ENCODE results near the gene FLOT2.
"Not testable (repeated sequence)": the region's sequence is repeated elsewhere in the genome, so short reads cannot be mapped to it uniquely, and the experiment has no call there.

The FLOT2 gene

DNA sequence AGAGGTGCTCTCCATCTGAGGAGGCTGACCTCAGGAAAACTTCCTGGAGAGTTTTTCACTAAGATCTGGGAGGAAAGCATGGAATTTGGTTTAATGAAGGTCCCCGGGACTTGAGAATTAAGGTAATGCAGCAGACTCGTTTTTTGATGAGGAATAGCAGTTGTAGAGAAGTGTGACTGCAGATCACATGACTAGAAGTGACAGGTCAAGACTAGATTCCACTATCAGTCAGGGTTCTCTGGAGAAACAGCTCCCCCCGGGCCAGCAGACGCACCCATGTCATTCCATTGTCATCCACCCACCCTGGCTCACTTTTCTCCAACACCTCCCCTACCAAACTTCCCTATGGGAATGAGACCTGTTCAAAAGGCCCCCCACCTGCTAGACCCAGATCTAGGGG is 7.3 kb upstream of the FLOT2 start:
- POLR2A ChIA-PET = interaction anchor here (1.4 kb wide), 1 partner anchor 185 kb away, joined by 5 read pairs; the partner anchor contains the start of gene RPL23A
- TF ChIP-seq ZNF384 (IDR thresholded peaks at IDR 0.05) (no peak), NFRKB (IDR thresholded peaks at IDR 0.05) (no peak), ARNT (IDR thresholded peaks at IDR 0.05) (no peak), L3MBTL2 (conservative IDR thresholded peaks at IDR 0.05) (no peak), TARDBP (IDR thresholded peaks at IDR 0.05) (no peak), CTBP1 (IDR thresholded peaks at IDR 0.05; ENCODE audit: borderline replicate concordance) (no peak), BHLHE40 (IDR thresholded peaks at IDR 0.05; ENCODE audit: borderline replicate concordance) (no peak), HDGF (IDR thresholded peaks at IDR 0.05; ENCODE audit: borderline replicate concordance) (no peak)
- TF ChIP-seq, protein P1, sequence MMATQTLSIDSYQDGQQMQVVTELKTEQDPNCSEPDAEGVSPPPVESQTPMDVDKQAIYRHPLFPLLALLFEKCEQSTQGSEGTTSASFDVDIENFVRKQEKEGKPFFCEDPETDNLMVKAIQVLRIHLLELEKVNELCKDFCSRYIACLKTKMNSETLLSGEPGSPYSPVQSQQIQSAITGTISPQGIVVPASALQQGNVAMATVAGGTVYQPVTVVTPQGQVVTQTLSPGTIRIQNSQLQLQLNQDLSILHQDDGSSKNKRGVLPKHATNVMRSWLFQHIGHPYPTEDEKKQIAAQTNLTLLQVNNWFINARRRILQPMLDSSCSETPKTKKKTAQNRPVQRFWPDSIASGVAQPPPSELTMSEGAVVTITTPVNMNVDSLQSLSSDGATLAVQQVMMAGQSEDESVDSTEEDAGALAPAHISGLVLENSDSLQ (IDR thresholded peaks at IDR 0.05) = no peak
- DNase-seq (ENCODE audit: extremely low spot score) = no peak
- CTCF ChIA-PET = no interaction called here

DNA sequence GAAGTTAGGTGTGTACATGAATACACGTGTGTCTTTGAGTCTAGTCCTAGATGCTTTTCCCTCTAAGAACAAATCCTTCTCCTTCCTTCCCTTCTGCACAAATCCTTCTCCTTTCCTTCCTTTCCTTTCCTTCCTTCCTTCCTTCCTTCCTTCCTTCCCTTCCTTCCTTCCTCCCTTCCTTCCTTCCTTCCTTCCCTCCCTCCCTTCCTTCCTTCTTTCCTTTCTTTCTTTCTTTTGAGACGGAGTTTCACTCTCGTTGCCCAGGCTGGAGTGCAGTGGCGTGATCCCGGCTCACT is 6.0 kb upstream of the FLOT2 start:
- POLR2A ChIA-PET = interaction anchor here (3.4 kb wide), 1 partner anchor 46 kb away, joined by 9 read pairs; no protein-coding TSS in a partner anchor
- not testable (repeated sequence) for DNase-seq (ENCODE audit: extremely low spot score)
- CTCF ChIA-PET = interaction anchor here (0.6 to 1.2 kb wide), 2 partner anchors 177 to 182 kb away, joined by 3 to 4 read pairs; no protein-coding TSS in a partner anchor

GRCh38 chr17:28902819-28903545 is 5.4 kb upstream of the FLOT2 start, which contains the start of gene DHRS13:
Gene DHRS13 (minus strand): TSS chr17:28903079. CDS start chr17:28902944, 135 bp downstream.
- DNase-seq (ENCODE audit: extremely low spot score) = peak; percentile 88
- TF ChIP-seq ARNT (IDR thresholded peaks at IDR 0.05) = peak; percentile 67; the same call in 1 of the 2 replicates
- no peak for TF ChIP-seq TARDBP (IDR thresholded peaks at IDR 0.05)
- no peak for TF ChIP-seq ELF4 (IDR thresholded peaks at IDR 0.05)
- no peak for TF ChIP-seq FOXA1 (IDR thresholded peaks at IDR 0.05)
- CTCF ChIA-PET = interaction anchor here (0.6 to 1.7 kb wide), 9 partner anchors 9 to 182 kb away, joined by 3 to 9 read pairs (median 4); partner anchors contain the start of gene TLCD1
- POLR2A ChIA-PET = interaction anchor here (0.9 to 3.4 kb wide), 4 partner anchors 11 to 183 kb away, joined by 3 to 9 read pairs (median 5); partner anchors contain the start of gene RPL23A

GRCh38 chr17:28901866-28902818 is 4.6 kb upstream of the FLOT2 start:
- DNase-seq (ENCODE audit: extremely low spot score) = peak; percentile 35
- POLR2A ChIA-PET = interaction anchor here (0.9 to 3.4 kb wide), 6 partner anchors 10 to 186 kb away, joined by 3 to 10 read pairs (median 5); partner anchors contain the start of gene RPL23A
- CTCF ChIA-PET = interaction anchor here (0.6 to 1.7 kb wide), 9 partner anchors 8 to 177 kb away, joined by 3 to 9 read pairs (median 5); partner anchors contain the start of gene TLCD1
- TF ChIP-seq L3MBTL2 (conservative IDR thresholded peaks at IDR 0.05) (peak; percentile 59), SP1 (IDR thresholded peaks at IDR 0.05) (no peak)

- DNase-seq (ENCODE audit: extremely low spot score) = no peak
- TF ChIP-seq, protein P1 (IDR thresholded peaks at IDR 0.05) = no peak
- TF ChIP-seq FOXA1 (IDR thresholded peaks at IDR 0.05) (no peak), BHLHE40 (IDR thresholded peaks at IDR 0.05; ENCODE audit: borderline replicate concordance) (no peak), ZNF384 (IDR thresholded peaks at IDR 0.05) (no peak), CTBP1 (IDR thresholded peaks at IDR 0.05; ENCODE audit: borderline replicate concordance) (no peak), SUZ12 (IDR thresholded peaks at IDR 0.05) (no peak), NFRKB (IDR thresholded peaks at IDR 0.05) (no peak), ELF4 (IDR thresholded peaks at IDR 0.05) (no peak), ARNT (IDR thresholded peaks at IDR 0.05) (no peak), FOXM1 (IDR thresholded peaks at IDR 0.05; ENCODE audit: borderline replicate concordance) (no peak), FOXK2 (IDR thresholded peaks at IDR 0.05) (no peak), TARDBP (IDR thresholded peaks at IDR 0.05) (no peak), L3MBTL2 (conservative IDR thresholded peaks at IDR 0.05) (no peak), SP1 (IDR thresholded peaks at IDR 0.05) (no peak)
- CTCF ChIA-PET = interaction anchor here (0.9 to 1.7 kb wide), 3 partner anchors 37 to 174 kb away, joined by 5 to 6 read pairs (median 6); partner anchors contain the start of gene TLCD1
- POLR2A ChIA-PET = interaction anchor here (1.4 to 3.4 kb wide), 6 partner anchors 9 to 185 kb away, joined by 3 to 10 read pairs (median 5); partner anchors contain the start of genes FAM222B and RPL23A
These were observed 3.6 kb upstream of the FLOT2 start for GRCh38 chr17:28900986-28901726.

DNA sequence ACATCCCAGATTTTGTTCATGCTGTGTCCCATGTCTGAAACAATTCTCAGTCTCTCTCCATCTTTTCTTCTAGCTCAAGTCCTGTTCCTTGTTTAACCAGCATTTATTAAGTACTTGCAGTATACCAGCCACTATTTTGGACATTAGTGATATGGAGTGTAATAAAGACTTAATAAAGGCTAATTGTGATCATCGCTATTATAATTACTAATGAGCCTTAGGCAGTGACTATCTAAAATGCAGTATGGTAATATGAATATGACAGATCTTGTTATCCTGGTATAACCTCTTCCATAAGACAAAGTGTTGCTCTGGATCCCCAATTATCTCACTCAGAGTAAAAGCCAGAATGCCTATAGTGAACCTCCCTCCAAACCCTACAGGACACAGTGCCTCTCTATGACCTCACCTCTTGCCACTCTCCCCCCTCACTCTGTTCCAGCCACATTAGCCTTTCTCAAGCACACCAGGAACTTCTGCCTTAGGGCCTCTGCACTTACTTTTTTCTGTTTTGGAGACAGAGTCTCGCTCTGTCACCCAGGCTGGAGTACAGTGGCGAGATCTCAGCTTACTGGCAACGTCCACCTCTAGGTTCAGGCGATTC is 1.8 kb upstream of the FLOT2 start:
- POLR2A ChIA-PET = interaction anchor here (0.7 to 3.7 kb wide), 8 partner anchors 12 to 171 kb away, joined by 3 to 35 read pairs (median 8); partner anchors contain the start of genes FAM222B, NEK8 and PHF12
- CTCF ChIA-PET = interaction anchor here (0.7 to 4.7 kb wide), 3 partner anchors 135 to 175 kb away, joined by 3 to 17 read pairs (median 3); partner anchors contain the start of gene TLCD1
- no peak for DNase-seq (ENCODE audit: extremely low spot score)
- TF ChIP-seq TARDBP (IDR thresholded peaks at IDR 0.05) (no peak), FOXK2 (IDR thresholded peaks at IDR 0.05) (no peak), LEF1 (IDR thresholded peaks at IDR 0.05; ENCODE audit: borderline replicate concordance) (no peak), SUZ12 (IDR thresholded peaks at IDR 0.05) (no peak), ARNT (IDR thresholded peaks at IDR 0.05) (no peak), CTBP1 (IDR thresholded peaks at IDR 0.05; ENCODE audit: borderline replicate concordance) (no peak), BHLHE40 (IDR thresholded peaks at IDR 0.05; ENCODE audit: borderline replicate concordance) (no peak), ELF4 (IDR thresholded peaks at IDR 0.05) (no peak)

Measured in HEK293T (cell line).